GM23338 (cell line): ENCODE results near the gene AGTRAP. TPM values are rescaled to one million over a fixed set of nuclear protein-coding genes. Genes with fewer than 3 reads are reported as not detected.

Source experiments
- ATAC-seq: fragments of 200-7000 bp; cut with Tn5 transposase; 3 replicates; pipeline ENCODE4 v1.9.1; 2020
- DNase-seq: peaks from one replicate; pipeline ENCODE4 v3.0.0-alpha.2; 2015; ENCODE audit warnings: low spot score
- H2AFZ ChIP-seq: fragments of 200-600 bp; sonication (generic); 2 replicates; pipeline ENCODE4 v1.8.0; 2016; ENCODE audit warnings: antibody characterized with exemption, mild to moderate bottlenecking, moderate library complexity
- H3F3A ChIP-seq: fragments of 200-600 bp; sonication (generic); replicated peaks from 2 replicates; pipeline ENCODE4 v1.8.0; 2017; ENCODE audit warnings: antibody characterized with exemption, mixed run types, low read depth
- H3K27ac ChIP-seq: fragments of 200-600 bp; sonication (generic); 2 replicates; pipeline ENCODE4 v1.6.1; 2016; ENCODE audit warnings: low read depth
- H3K27me3 ChIP-seq: fragments of 200-600 bp; sonication (generic); 2 replicates; pipeline ENCODE4 v1.8.0; 2016; ENCODE audit warnings: mild to moderate bottlenecking, mixed run types, moderate library complexity; ENCODE audit not compliant: insufficient read depth
- H3K36me3 ChIP-seq: fragments of 200-600 bp; sonication (generic); 2 replicates; pipeline ENCODE4 v1.8.0; 2016; ENCODE audit warnings: mild to moderate bottlenecking; ENCODE audit not compliant: insufficient read depth
- H3K4me1 ChIP-seq: fragments of 200-600 bp; sonication (generic); 2 replicates; pipeline ENCODE4 v1.8.0; 2016; ENCODE audit warnings: mild to moderate bottlenecking, moderate library complexity; ENCODE audit not compliant: insufficient read depth
- H3K4me2 ChIP-seq: fragments of 200-600 bp; sonication (generic); 2 replicates; pipeline ENCODE4 v1.7.1; 2017; ENCODE audit warnings: mixed run types
- H3K4me3 ChIP-seq: fragments of 200-600 bp; sonication (generic); 2 replicates; pipeline ENCODE4 v1.6.1; 2016; ENCODE audit warnings: mixed run types
- H3K79me2 ChIP-seq: fragments of 200-600 bp; sonication (generic); replicated peaks from 2 replicates; pipeline ENCODE4 v1.8.0; 2017; ENCODE audit warnings: mild to moderate bottlenecking; ENCODE audit not compliant: insufficient read depth
- H3K9me2 ChIP-seq: fragments of 200-600 bp; sonication (generic); 2 replicates; pipeline ENCODE4 v1.8.0; 2017; ENCODE audit not compliant: insufficient read depth
- H4K20me1 ChIP-seq: fragments of 200-600 bp; sonication (generic); replicated peaks from 2 replicates; pipeline ENCODE4 v1.8.0; 2017; ENCODE audit warnings: mild to moderate bottlenecking; ENCODE audit not compliant: insufficient read depth
- H3K27ac Mint-ChIP-seq: 2 replicates; pipeline ENCODE4 v1.8.0; 2020; ENCODE audit warnings: inconsistent platforms, mild to moderate bottlenecking, moderate library complexity, mixed read lengths
- H3K27me3 Mint-ChIP-seq: 3 replicates; pipeline ENCODE4 v1.8.0; 2022; ENCODE audit warnings: low read depth, mild to moderate bottlenecking, moderate library complexity, mixed read lengths, inconsistent platforms; ENCODE audit not compliant: insufficient read depth, poor library complexity
- H3K36me3 Mint-ChIP-seq: 3 replicates; pipeline ENCODE4 v1.8.0; 2021; ENCODE audit warnings: low read depth, mild to moderate bottlenecking, inconsistent platforms, moderate library complexity, mixed read lengths
- H3K4me1 Mint-ChIP-seq: 3 replicates; pipeline ENCODE4 v1.8.0; 2020; ENCODE audit warnings: mild to moderate bottlenecking, inconsistent platforms, mixed read lengths
- H3K4me3 Mint-ChIP-seq: 3 replicates; pipeline ENCODE4 v1.8.0; 2021; ENCODE audit warnings: moderate library complexity, mild to moderate bottlenecking, inconsistent platforms, mixed read lengths
- H3K9me3 Mint-ChIP-seq: 3 replicates; pipeline ENCODE4 v1.8.0; 2020; ENCODE audit warnings: moderate library complexity, mild to moderate bottlenecking, inconsistent platforms, mixed read lengths
- CREB1 ChIP-seq: fragments of 250-450 bp; sonication (Bioruptor Pico); IDR thresholded peaks from 2 replicates; pipeline ENCODE4 v1.5.0; 2020; ENCODE audit warnings: low read depth, mild to moderate bottlenecking, moderate library complexity
- CTCF ChIP-seq, 2 experiments: fragments of 200-600 bp in 1 of 2; sonication (generic) in 1 of 2; conservative IDR thresholded peaks; 2 replicates each; pipeline versions ENCODE4 v1.5.1 to v1.6.1; 2016 to 2017; ENCODE audit warnings: antibody characterized with exemption in 2 of 2, low read depth in 2 of 2, mild to moderate bottlenecking in 2 of 2, moderate library complexity in 1 of 2
- ETS1 ChIP-seq: IDR thresholded peaks from 2 replicates; pipeline ENCODE4 v1.6.1; 2016; ENCODE audit warnings: antibody characterized with exemption
- EZH2 ChIP-seq: fragments of 200-600 bp; sonication (generic); IDR thresholded peaks from one replicate; pipeline ENCODE4 v1.8.0; 2017; ENCODE audit warnings: antibody characterized with exemption, mild to moderate bottlenecking, low read depth; ENCODE audit not compliant: unreplicated experiment
- EZH2phosphoT487 ChIP-seq: fragments of 200-600 bp; sonication (generic); IDR thresholded peaks from one replicate; pipeline ENCODE4 v1.8.1; 2018; ENCODE audit warnings: antibody characterized with exemption; ENCODE audit not compliant: unreplicated experiment
- JUNB ChIP-seq: IDR thresholded peaks from one replicate; pipeline ENCODE4 v1.6.1; 2016; ENCODE audit warnings: antibody characterized with exemption; ENCODE audit not compliant: unreplicated experiment
- NANOG ChIP-seq: IDR thresholded peaks from 2 replicates; pipeline ENCODE4 v1.6.1; 2016; ENCODE audit warnings: antibody characterized with exemption, borderline replicate concordance
- POLR2AphosphoS5 ChIP-seq: IDR thresholded peaks from 2 replicates; pipeline ENCODE4 v1.6.1; 2016; ENCODE audit warnings: antibody characterized with exemption, low read depth
- STAT1 ChIP-seq: IDR thresholded peaks from one replicate; pipeline ENCODE4 v1.6.1; 2016; ENCODE audit warnings: antibody characterized with exemption; ENCODE audit not compliant: unreplicated experiment
- ZNF114 ChIP-seq: fragments of 250-450 bp; sonication (Bioruptor Pico); IDR thresholded peaks from 2 replicates; pipeline ENCODE4 v1.5.0; 2020; ENCODE audit warnings: mild to moderate bottlenecking, moderate library complexity
- ZNF331 ChIP-seq: fragments of 250-450 bp; sonication (Bioruptor Pico); IDR thresholded peaks from 2 replicates; pipeline ENCODE4 v1.5.0; 2020; ENCODE audit warnings: low read depth, mild to moderate bottlenecking, moderate library complexity
- ZNF462 ChIP-seq: fragments of 250-450 bp; sonication (Bioruptor Pico); IDR thresholded peaks from 2 replicates; pipeline ENCODE4 v1.5.0; 2020; ENCODE audit warnings: mild to moderate bottlenecking, moderate library complexity
- polyA plus RNA-seq: library from polyadenylated mRNA; unstranded; fragments of >200 nt; fragmentation: Nextera tagmentation; extraction: Ambion mirVana; gene quantifications from 2 replicates; pipeline ENCODE4 v1.2.1, GENCODE V29; 2016
- total RNA-seq: library from RNA; depleted of rRNA; stranded (reverse); fragments of >200 nt; shearing (Covaris generic); gene quantifications from 2 replicates; pipeline ENCODE4 v1.2.3, GENCODE V29; 2014
- TF ChIP-seq, protein P1 (sequence below): IDR thresholded peaks from one replicate; pipeline ENCODE4 v1.6.1; 2018; ENCODE audit warnings: antibody characterized with exemption; ENCODE audit not compliant: unreplicated experiment

The AGTRAP gene
- total and polyA plus RNA-seq, 2 experiments from 2014 or later: 79.4 to 102 TPM

- Histone ChIP-seq H3F3A (peaks cover 10% of the 10 kb centered on the region; the same call in 1 of the 2 replicates), H3K27ac (no peak overlapping the region), H3K4me2 (no peak overlapping the region), H3K9me2 (no peaks in the 10 kb centered on the region), H3K4me1 (peaks cover 35% of the 10 kb centered on the region), H3K36me3 (no peaks in the 10 kb centered on the region; the same call in 1 of the 2 replicates), H3K27me3 (no peaks in the 10 kb centered on the region), H2AFZ (no peak overlapping the region), H4K20me1 (no peaks in the 10 kb centered on the region), H3K4me3 (no peak overlapping the region), H3K79me2 (no peaks in the 10 kb centered on the region)
- Mint-ChIP-seq H3K4me3 (no peak overlapping the region), H3K36me3 (no peaks in the 10 kb centered on the region), H3K27ac (no peak overlapping the region), H3K9me3 (no peaks in the 10 kb centered on the region), H3K4me1 (peaks cover 44% of the 10 kb centered on the region), H3K27me3 (peaks cover 4% of the 10 kb centered on the region)
- no peak for TF ChIP-seq ETS1
- no peak for TF ChIP-seq ZNF114 (CRISPR knock-in tag)
- TF ChIP-seq POLR2AphosphoS5: no peak
- TF ChIP-seq CREB1 (CRISPR knock-in tag): no peak
- TF ChIP-seq ZNF462 (CRISPR knock-in tag): no peak
- TF ChIP-seq JUNB: no peak
- TF ChIP-seq STAT1: no peak
- no peak for TF ChIP-seq CTCF (conservative IDR thresholded peaks at IDR 0.05; ENCODE audit: low read depth in 2 of 2)
- no peak for TF ChIP-seq ZNF331
- no peak for TF ChIP-seq EZH2phosphoT487
- no peak for TF ChIP-seq NANOG
- TF ChIP-seq, protein P1, sequence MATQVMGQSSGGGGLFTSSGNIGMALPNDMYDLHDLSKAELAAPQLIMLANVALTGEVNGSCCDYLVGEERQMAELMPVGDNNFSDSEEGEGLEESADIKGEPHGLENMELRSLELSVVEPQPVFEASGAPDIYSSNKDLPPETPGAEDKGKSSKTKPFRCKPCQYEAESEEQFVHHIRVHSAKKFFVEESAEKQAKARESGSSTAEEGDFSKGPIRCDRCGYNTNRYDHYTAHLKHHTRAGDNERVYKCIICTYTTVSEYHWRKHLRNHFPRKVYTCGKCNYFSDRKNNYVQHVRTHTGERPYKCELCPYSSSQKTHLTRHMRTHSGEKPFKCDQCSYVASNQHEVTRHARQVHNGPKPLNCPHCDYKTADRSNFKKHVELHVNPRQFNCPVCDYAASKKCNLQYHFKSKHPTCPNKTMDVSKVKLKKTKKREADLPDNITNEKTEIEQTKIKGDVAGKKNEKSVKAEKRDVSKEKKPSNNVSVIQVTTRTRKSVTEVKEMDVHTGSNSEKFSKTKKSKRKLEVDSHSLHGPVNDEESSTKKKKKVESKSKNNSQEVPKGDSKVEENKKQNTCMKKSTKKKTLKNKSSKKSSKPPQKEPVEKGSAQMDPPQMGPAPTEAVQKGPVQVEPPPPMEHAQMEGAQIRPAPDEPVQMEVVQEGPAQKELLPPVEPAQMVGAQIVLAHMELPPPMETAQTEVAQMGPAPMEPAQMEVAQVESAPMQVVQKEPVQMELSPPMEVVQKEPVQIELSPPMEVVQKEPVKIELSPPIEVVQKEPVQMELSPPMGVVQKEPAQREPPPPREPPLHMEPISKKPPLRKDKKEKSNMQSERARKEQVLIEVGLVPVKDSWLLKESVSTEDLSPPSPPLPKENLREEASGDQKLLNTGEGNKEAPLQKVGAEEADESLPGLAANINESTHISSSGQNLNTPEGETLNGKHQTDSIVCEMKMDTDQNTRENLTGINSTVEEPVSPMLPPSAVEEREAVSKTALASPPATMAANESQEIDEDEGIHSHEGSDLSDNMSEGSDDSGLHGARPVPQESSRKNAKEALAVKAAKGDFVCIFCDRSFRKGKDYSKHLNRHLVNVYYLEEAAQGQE: no peak
- no peak for TF ChIP-seq EZH2
- ATAC-seq: no peak
- DNase-seq: no peak
These were observed 8.8 kb upstream of the AGTRAP start for GRCh38 chr1:11727119-11727518.
